Activated CD4-positive, CD25-positive, alpha-beta regulatory T cell treated with anti-CD3 and anti-CD28 coated beads, Interleukin-2, amount 50 U/mL, for 72 hours (primary cell): ENCODE measurements around the gene PHGDH.
"Not testable (repeated sequence)": the region's sequence is repeated elsewhere in the genome, so short reads cannot be mapped to it uniquely, and the experiment has no call there.

Experiments
- DNase-seq: peaks from one replicate; pipeline ENCODE4 v3.0.0; 2021

The PHGDH gene

GRCh38 chr1:119700326-119700725, 11.4 kb upstream of the PHGDH start:
- no peak for DNase-seq

DNA sequence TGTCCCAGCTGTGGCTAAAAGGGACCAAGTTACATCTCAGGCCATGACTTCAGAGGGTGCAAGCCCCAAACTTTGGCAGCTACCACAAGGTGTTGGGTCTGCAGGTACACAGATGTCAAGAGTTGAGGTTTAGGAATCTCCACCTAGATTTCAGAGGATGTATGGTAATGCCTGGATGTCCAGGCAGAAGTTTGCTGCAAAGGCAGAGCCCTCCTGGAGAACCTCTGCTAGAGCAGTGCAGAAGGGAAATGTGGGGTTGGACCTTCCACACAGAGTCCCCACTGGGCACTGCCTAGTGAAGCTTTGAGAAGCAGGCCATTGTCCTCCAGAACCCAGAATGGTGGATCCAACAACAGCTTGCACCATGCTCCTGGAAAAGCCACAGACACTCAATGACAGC, 10.1 kb upstream of the PHGDH start:
- no peak for DNase-seq

- DNase-seq, result no peak
Measured at GRCh38 chr1:119702384-119702783, 9.3 kb upstream of the PHGDH start.

- DNase-seq, result no peak
Measured at GRCh38 chr1:119703666-119704450, 7.9 kb upstream of the PHGDH start.

GRCh38 chr1:119706599-119706998, 5.1 kb upstream of the PHGDH start:
- not testable (repeated sequence) for DNase-seq

GRCh38 chr1:119711356-119711803, 354 bp upstream of the PHGDH start:
- DNase-seq, result not testable (repeated sequence)

DNA sequence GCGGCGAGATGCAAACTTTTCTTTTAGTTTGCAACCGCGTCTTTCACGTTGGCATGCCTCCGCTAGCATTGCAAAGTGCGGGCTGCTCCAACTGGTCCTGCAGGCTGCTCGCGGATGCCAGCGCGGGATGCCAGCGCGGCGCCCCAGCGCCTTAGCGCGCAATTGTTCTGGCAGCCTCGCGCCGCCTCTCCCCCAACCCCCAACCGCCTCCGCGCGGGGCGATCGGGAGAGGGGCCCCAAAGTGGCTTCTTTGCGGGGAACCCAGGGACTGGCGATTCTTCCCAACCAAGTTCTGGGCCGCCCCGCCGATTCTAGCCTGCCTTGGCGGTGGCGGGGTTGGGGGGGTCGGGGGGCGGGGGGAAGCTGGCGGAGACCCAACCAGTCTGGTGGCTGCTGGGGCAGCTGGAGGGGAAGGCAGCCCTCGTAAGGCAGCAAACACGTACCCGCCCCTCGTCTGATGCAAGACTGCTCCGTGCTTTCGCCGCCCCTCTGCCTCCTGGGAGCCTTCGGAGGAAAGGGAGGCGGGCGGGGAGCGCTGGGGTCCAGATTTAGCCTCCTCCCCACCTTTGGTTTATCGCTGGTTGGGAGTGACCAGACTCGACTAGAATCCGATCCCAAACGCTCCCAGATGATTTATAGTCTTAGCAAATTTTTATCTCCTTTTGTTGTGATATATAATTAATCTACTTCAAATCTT, 756 bp downstream of the PHGDH start:
- DNase-seq, result no peak

- no peak for DNase-seq
Measured at GRCh38 chr1:119713039-119713748, 1.5 kb downstream of the PHGDH start.

DNA sequence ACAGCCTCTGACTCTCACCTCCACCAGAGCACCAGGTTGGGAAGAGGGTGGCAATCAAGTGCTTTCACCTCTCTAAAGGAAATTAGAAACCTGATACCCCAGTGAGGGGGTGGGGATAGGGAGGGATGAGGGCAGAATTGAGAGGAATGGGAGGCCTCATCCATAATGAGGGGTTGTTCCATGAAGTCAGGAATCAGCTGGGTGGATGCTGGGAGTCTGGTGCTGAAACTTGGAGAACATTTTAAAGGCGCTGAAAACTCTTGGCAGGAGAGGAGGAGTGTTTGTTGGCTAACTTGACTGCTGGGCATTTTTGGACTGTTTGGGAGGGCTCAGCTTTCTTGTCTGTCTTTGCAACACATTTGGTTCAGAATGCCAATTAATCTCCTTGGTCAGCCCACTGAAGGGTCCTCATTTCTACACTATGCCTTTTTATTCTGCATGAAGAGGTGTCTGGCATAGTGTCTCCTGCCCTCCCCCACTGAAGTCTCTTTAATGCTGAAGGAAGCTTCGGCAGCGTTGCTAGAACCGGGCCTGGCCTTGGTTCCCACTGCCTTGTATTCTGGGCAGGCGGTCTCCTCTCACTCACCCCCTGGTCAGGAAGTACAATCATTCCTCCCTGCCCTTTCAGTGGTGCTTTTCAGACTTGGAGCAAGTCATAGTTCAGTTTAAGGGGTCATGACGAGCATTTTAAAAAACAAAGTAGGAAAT, 2.2 kb downstream of the PHGDH start:
- DNase-seq, result no peak

- no peak for DNase-seq
Measured at GRCh38 chr1:119714583-119714982, 2.8 kb downstream of the PHGDH start.

GRCh38 chr1:119715542-119715941, 3.8 kb downstream of the PHGDH start:
- no peak for DNase-seq

- DNase-seq, result no peak
Measured at GRCh38 chr1:119718409-119718808, 6.7 kb downstream of the PHGDH start.

- DNase-seq, result no peak
Measured at GRCh38 chr1:119718972-119719371, 7.2 kb downstream of the PHGDH start.

DNA sequence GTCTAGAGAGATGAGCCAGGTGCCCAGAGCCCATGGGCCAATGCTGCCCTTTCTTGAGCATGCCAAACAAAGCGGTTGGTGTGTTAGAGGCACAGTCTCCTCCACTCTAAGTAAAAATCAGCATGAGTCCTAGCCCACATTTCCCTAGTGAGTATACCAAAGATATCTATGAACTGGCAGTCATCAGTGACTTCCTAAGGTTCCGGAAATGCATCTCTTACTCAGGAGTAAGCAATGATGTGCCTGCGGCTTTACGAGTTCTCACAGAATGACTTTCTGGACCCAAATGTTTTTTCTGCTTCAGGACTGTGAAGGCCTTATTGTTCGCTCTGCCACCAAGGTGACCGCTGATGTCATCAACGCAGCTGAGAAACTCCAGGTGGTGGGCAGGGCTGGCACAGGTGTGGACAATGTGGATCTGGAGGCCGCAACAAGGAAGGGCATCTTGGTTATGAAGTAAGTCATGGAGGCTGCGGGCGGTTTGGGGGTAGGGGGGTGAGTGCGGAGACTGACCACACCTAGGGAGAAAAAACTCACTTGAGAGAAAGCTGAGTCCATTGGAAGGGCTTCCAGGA, 9.2 kb downstream of the PHGDH start:
- no peak for DNase-seq

DNA sequence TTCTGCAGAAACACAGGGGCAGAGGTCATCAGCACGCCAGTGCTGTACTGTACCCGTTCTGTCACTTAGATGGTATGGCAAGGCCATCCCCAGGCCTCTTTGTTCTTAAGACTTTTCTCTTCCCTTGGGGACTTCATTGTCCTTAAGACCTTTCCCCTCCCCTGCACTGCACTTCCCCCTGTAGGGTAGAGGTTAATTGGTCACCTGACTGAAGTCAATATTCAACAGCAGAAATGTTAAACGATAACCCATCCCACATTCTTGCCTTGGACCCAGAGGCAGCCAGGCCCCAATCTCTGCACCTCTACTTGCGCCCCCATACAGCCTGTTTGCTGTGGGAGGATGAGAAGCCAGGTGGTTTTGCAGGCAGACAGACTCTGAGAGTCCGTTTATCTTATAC, 10.2 kb downstream of the PHGDH start:
- DNase-seq, result no peak

DNA sequence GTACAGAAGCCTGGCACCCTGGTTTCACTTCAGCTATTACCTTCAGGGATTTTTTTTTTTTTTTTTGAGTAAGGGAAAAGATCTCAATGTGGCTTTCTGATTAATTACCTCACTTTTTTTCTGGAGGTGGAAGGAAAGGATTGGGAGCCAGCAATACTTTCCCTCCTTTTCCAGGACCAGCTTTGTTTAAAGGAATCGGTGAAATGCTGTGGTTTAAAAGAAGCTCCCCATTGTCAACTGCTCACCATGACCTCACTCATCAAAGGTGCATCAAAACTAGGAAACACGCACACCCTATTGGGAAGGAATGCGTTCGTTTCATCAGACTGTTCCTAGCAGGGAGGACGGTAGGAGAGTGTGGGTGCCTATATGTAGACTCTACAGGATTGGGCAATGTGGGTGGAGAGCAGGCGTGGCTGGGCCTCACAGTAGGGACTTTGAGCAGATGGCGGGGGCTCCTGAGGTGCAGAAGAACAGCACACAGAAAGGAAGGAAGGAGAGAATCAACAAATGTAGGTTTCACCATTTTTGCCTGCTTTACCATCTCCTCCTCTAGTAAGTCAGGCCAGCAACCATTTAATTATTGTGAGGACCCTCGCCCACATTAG, 13.0 kb downstream of the PHGDH start:
- DNase-seq, result no peak

GRCh38 chr1:119725626-119726025, 13.9 kb downstream of the PHGDH start:
- no peak for DNase-seq

- no peak for DNase-seq
Measured at GRCh38 chr1:119727991-119728390, 16.3 kb downstream of the PHGDH start.

DNA sequence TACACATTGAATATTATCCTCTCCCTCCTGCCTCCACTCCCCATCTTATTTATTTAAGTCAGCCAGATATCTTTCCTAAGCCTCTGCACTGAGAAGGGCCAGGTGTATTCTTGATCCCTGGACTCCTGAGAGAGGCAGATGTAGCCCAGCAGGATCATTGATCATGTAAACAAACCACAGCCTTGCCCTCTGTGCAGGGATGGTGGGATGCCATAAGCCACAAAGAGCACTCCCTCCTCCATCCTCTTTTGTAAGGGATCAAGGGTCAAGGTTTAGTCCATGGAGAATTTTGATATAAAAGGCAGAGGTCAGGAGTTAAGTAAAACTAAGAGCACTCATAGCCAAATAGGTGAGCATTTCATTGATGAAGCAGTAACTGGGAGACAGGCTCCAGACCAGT, 17.3 kb downstream of the PHGDH start:
- no peak for DNase-seq

DNA sequence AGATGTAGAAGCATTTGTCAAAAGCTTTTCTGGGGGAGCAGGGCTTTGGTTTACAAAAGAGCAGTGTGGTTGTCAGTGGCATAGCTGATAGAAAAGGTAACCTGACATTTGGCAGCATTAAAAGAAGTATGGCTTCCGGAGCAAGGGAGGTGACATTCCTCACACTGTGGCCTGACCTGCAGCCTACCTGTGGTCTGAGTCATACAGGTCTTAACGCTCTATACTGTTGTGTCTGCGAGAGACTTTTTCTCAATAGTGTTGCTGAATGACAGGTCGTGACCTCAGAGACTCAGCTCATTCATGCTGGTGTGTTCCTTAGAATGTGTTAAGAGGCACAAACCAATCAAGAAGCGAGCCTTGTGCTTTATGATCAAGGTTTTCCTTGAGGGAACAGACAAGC, 19.3 kb downstream of the PHGDH start:
- DNase-seq, result no peak

- no peak for DNase-seq
Measured at GRCh38 chr1:119731741-119732430, 20.2 kb downstream of the PHGDH start.
